Epithelial cell of esophagus (primary cell): ENCODE data around the gene ALDOA.

Source experiments
- DNase-seq: peaks from one replicate; pipeline ENCODE4 v3.0.0; 2010; ENCODE audit warnings: low read depth
- H3K4me3 ChIP-seq: 2 replicates; pipeline ENCODE4 v1.5.1; 2011; ENCODE audit warnings: mild to moderate bottlenecking, low read length, control low read depth
- TF ChIP-seq, protein P1 (sequence below): IDR thresholded peaks from 2 replicates; pipeline ENCODE4 v1.5.1; 2011; ENCODE audit warnings: low read depth, mild to moderate bottlenecking, low read length, control low read depth, inconsistent platforms; ENCODE audit not compliant: insufficient read depth; ENCODE audit errors: missing control alignments

ALDOA gene

DNA sequence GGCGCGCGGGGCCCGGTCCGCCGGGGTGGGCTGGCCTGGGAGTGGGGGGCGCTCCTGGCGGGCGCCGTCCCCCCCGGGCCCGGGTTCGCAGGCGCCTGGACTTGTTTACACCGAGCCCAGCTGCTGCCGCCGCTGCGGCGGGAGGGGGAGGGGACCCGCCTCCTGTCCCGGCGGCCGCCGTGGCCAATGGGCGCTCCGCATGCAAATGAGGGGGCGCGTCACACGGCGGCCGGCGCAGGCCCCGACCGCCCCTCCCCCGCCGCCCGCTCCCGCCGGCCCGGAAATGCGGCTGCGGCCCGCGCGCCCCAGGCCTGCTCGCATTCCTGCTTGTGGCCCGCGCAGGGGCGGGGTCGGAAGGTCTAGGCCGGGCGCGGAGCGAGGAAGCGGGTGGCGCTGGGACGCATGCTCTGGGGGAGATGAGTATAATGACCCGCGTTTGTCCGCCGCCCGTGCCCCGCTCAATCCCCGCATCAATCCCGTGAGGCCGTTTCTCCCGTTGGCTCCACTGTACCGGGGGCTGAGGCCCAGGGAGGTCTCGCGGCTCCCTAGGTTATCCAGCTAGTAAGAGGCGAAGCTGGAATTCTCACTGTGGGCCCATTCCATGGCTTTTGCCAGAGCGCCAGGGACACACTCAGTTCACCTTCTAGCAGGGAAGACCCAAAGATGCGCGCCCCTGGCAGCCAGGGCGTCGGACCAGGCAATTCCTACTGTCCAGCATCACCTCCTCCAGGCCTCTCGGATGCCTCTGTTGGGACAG lies 30.7 kb downstream of the ALDOA start, which contains the start of gene YPEL3:
TSS of gene YPEL3 (minus strand) at position 109 of the 757 bp plus-strand sequence. CDS start 731 bp downstream, outside the sequence.
- TF ChIP-seq, protein P1, sequence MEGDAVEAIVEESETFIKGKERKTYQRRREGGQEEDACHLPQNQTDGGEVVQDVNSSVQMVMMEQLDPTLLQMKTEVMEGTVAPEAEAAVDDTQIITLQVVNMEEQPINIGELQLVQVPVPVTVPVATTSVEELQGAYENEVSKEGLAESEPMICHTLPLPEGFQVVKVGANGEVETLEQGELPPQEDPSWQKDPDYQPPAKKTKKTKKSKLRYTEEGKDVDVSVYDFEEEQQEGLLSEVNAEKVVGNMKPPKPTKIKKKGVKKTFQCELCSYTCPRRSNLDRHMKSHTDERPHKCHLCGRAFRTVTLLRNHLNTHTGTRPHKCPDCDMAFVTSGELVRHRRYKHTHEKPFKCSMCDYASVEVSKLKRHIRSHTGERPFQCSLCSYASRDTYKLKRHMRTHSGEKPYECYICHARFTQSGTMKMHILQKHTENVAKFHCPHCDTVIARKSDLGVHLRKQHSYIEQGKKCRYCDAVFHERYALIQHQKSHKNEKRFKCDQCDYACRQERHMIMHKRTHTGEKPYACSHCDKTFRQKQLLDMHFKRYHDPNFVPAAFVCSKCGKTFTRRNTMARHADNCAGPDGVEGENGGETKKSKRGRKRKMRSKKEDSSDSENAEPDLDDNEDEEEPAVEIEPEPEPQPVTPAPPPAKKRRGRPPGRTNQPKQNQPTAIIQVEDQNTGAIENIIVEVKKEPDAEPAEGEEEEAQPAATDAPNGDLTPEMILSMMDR = no peak
- DNase-seq = peak; percentile 94
- H3K4me3 ChIP-seq = peak within 1 kb of the TSS; percentile 79

DNA sequence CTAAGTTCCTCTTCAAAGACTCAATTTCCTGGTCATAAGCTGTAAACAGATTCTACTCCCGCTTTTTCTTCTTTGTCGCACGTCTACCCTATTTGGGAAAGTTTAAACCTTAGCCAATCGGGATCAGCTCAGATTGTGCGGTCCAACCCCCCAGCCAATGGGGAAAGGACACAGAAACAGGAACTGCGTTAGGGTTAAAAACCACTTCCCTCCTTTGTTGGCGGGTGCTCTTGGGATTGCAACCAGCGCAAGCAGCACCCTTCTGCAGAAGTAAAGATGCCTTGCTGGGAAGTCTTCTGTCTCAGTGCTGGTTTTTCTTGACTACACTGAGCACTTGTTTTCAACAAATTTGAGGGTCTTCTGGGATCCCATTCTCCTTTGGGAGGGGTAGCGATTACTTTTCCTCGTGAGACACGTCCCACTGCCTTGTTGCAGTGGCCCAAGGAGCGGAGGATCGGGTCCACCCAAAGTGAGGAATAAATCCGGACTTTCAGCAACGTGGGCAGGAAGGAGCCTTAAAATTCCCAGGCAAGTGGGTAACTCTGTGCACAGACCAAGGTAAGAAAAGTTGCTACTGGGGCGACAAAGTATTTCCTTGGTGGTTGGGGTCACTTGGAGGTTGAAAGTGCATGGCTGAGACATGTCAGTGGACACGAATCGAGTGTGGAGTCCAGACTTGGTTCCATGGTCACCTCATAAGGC lies 31.5 kb downstream of the ALDOA start:
- DNase-seq = no peak
- H3K4me3 ChIP-seq = no peak overlapping the region
- TF ChIP-seq, protein P1 = no peak

DNA sequence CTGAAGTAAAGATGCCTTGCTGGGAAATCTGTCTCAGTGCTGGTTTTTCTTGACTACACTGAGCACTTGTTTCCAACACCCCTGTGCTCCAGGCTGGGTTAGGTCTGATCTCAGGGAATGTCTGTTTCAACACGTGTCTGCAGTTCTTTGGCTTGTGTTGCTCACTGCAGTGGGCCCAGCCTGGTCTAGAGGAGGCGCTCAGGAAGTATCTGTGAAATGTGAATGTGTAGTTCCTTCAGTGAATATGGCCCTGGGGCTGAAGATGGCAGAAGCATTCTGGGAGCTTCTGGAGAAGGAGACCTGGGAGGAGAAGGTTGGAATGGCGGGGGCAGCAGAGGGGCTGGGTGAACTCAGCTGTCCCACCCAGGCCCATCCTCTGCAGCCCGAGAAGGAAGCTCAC lies 38.5 kb downstream of the ALDOA start:
- TF ChIP-seq, protein P1 = no peak
- H3K4me3 ChIP-seq = no peak overlapping the region
- no peak for DNase-seq

DNA sequence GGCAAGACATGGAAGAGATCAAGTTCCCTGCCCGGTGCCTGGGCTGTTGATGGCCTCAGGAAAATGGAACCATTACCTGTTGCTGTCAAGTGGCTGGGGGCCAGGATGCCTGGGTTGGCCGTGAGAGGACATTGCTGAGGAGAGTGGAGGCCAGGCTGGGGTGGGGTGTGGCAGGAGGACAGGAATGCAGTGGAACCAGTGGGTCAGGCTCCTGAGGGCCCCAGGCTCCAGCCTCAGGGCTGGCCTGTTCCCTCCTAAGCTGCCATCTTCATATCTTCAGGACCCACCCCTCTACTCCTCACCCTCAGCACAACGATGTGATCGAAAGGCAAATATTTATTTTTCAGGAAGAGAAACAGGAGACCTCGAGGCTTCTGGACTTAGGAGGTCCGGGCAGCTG lies 38.9 kb downstream of the ALDOA start:
- TF ChIP-seq, protein P1 = no peak
- no peak overlapping the region for H3K4me3 ChIP-seq
- peak; percentile 28 for DNase-seq

DNA sequence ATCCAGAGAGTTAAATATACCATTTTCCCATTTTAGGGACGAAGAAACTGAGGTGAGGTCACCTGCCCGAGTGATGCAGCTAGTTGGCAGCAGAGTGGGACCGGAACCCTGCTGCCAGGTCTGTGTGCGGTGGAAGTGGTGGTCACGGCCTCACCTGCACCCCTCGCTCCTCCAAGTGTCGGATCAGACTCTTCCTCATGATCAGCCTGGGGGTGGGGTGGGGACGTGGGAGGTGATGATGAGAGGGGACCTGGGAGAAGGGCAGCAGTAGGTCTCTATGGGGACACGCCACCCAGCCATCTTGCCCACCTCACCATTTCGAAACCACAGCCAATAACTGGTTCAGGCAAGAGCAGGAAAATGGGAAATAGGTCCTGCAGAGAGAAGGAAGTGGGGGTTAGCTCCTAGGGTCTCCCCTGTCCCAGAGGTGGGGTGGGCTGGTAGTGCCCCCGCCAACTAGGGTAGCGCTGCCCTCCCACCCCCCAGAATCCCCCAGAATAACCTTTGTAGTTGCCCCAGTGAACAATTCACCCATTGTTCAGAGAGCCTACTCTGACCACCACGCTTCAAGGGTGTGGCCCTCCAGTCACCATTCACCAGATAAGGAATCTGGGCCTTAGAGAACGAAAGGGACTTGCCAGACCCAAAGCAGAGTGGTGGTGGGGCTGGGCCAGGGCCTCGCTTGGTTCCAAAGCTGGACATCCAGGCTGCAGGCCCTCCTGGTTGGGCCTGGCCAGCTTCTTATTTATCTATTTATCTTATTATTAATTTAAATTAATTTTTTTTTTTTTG lies 42.7 kb downstream of the ALDOA start:
- TF ChIP-seq, protein P1 = no peak
- H3K4me3 ChIP-seq = no peak overlapping the region
- DNase-seq = no peak

DNA sequence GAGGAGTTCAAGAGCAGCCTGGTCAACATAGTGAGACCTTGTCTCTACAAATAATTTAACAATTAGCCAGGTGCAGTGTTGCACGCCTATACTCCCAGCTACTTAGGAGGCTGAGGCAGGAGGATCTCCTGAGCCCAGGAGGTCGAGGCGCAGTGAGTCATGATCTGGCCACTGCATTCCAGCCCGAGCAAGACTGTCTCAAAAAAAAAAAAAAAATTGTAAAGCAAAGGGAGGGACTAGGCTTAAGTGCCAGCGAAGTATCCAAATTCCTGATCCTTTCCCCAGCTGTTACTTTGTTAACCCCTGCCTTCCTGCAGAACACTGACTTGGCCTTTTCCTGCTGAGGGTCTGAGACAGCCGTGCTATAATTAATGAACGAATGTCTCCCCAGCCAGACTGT lies 45.1 kb downstream of the ALDOA start:
- H3K4me3 ChIP-seq = no peak overlapping the region
- TF ChIP-seq, protein P1 = no peak
- no peak for DNase-seq
